Measurements from ENCODE around the gene DYDC1. TPM values are rescaled to one million over a fixed set of nuclear protein-coding genes. Genes with fewer than 3 reads are reported as not detected.

The DYDC1 gene
- total and polyA plus RNA-seq, 2 experiments from 2014 or later: not detected

GRCh38 chr10:80319725-80320290 lies 36.7 kb downstream of the DYDC1 start:
- Histone ChIP-seq H4K20me1 (replicated peaks; ENCODE audit: insufficient read depth) (no peaks in the 10 kb centered on the region), H3K36me3 (ENCODE audit: insufficient read depth) (no peaks in the 10 kb centered on the region), H3K9me2 (ENCODE audit: insufficient read depth) (no peaks in the 10 kb centered on the region), H3K4me1 (ENCODE audit: insufficient read depth) (peaks cover 2% of the 10 kb centered on the region; the same call in 1 of the 2 replicates), H3K79me2 (replicated peaks; ENCODE audit: insufficient read depth) (no peaks in the 10 kb centered on the region), H3K4me2 (no peak overlapping the region), H3K27ac (ENCODE audit: low read depth) (no peak overlapping the region), H2AFZ (no peak overlapping the region), H3F3A (replicated peaks; ENCODE audit: low read depth) (no peaks in the 10 kb centered on the region), H3K4me3 (no peak overlapping the region), H3K27me3 (ENCODE audit: insufficient read depth) (no peaks in the 10 kb centered on the region)
- no peak for DNase-seq (ENCODE audit: low spot score)
- no peaks in the 10 kb centered on the region for H3K36me3 Mint-ChIP-seq (ENCODE audit: low read depth)
- no peak overlapping the region for H3K27ac Mint-ChIP-seq
- no peaks in the 10 kb centered on the region for H3K27me3 Mint-ChIP-seq (ENCODE audit: insufficient read depth, low read depth, poor library complexity)
- no peak for ATAC-seq
- peaks cover 4% of the 10 kb centered on the region; the same call in 2 of the 3 replicates for H3K4me1 Mint-ChIP-seq
- no peak overlapping the region for H3K4me3 Mint-ChIP-seq
- no peaks in the 10 kb centered on the region; the same call in 2 of the 3 replicates for H3K9me3 Mint-ChIP-seq
- no peak for TF ChIP-seq CTCF (conservative IDR thresholded peaks at IDR 0.05; ENCODE audit: low read depth in 2 of 2)
- TF ChIP-seq EZH2phosphoT487 (IDR thresholded peaks at IDR 0.05; ENCODE audit: unreplicated experiment): no peak
- TF ChIP-seq POLR2AphosphoS5 (IDR thresholded peaks at IDR 0.05; ENCODE audit: low read depth): no peak
- TF ChIP-seq EZH2 (IDR thresholded peaks at IDR 0.05; ENCODE audit: low read depth, unreplicated experiment): no peak
- no peak for TF ChIP-seq ETS1 (IDR thresholded peaks at IDR 0.05)
- no peak for TF ChIP-seq STAT1 (IDR thresholded peaks at IDR 0.05; ENCODE audit: unreplicated experiment)
- TF ChIP-seq ZNF462 (CRISPR knock-in tag; IDR thresholded peaks at IDR 0.05): no peak
- no peak for TF ChIP-seq CREB1 (CRISPR knock-in tag; IDR thresholded peaks at IDR 0.05; ENCODE audit: low read depth)
- TF ChIP-seq NANOG (IDR thresholded peaks at IDR 0.05; ENCODE audit: borderline replicate concordance): no peak
- no peak for TF ChIP-seq ZNF331 (CRISPR knock-in tag; IDR thresholded peaks at IDR 0.05; ENCODE audit: low read depth)
- TF ChIP-seq REST (IDR thresholded peaks at IDR 0.05; ENCODE audit: unreplicated experiment): no peak
- TF ChIP-seq JUNB (IDR thresholded peaks at IDR 0.05; ENCODE audit: unreplicated experiment): no peak
- no peak for TF ChIP-seq ZNF114 (CRISPR knock-in tag; IDR thresholded peaks at IDR 0.05)

All from GM23338 (cell line).